Parathyroid adenoma (tissue), 2 donors: Measurements from ENCODE around the gene MAML1.

ENCODE experiments used
- H2AFZ ChIP-seq: fragments of 300-600 bp; sonication (generic); one replicate; pipeline ENCODE4 v1.7.0; 2017; ENCODE audit warnings: antibody characterized with exemption, mild to moderate bottlenecking
- H3K27ac ChIP-seq: fragments of 300-600 bp; sonication (generic); one replicate; pipeline ENCODE4 v1.7.0; 2017
- H3K27me3 ChIP-seq: fragments of 300-600 bp; sonication (generic); one replicate; pipeline ENCODE4 v1.7.0; 2017; ENCODE audit warnings: low read length; ENCODE audit not compliant: control insufficient read depth, insufficient read depth
- H3K36me3 ChIP-seq: fragments of 300-600 bp; sonication (generic); one replicate; pipeline ENCODE4 v1.7.0; 2017; ENCODE audit warnings: low read length; ENCODE audit not compliant: control insufficient read depth, insufficient read depth
- H3K4me1 ChIP-seq: fragments of 300-600 bp; sonication (generic); one replicate; pipeline ENCODE4 v1.7.0; 2017; ENCODE audit warnings: control low read depth
- H3K4me2 ChIP-seq: fragments of 300-600 bp; sonication (generic); one replicate; pipeline ENCODE4 v1.7.0; 2017; ENCODE audit warnings: low read length
- H3K4me3 ChIP-seq: fragments of 300-600 bp; sonication (generic); one replicate; pipeline ENCODE4 v1.7.0; 2017; ENCODE audit warnings: low read depth, low read length
- H3K79me2 ChIP-seq: fragments of 300-600 bp; sonication (generic); one replicate; pipeline ENCODE4 v1.7.0; 2017; ENCODE audit warnings: control low read depth
- H3K9ac ChIP-seq: fragments of 300-600 bp; sonication (generic); one replicate; pipeline ENCODE4 v1.7.0; 2017; ENCODE audit warnings: mild to moderate bottlenecking
- H3K9me3 ChIP-seq: fragments of 300-600 bp; sonication (generic); one replicate; pipeline ENCODE4 v1.7.0; 2017; ENCODE audit warnings: low read length; ENCODE audit not compliant: control insufficient read depth
- TF ChIP-seq, protein P1 (sequence below): fragments of 300-600 bp; sonication (generic); IDR thresholded peaks from one replicate; pipeline ENCODE4 v1.7.0; 2017; ENCODE audit warnings: antibody characterized with exemption, mild to moderate bottlenecking
- donor health status: primary hyperparathyroidism.

The MAML1 gene

DNA sequence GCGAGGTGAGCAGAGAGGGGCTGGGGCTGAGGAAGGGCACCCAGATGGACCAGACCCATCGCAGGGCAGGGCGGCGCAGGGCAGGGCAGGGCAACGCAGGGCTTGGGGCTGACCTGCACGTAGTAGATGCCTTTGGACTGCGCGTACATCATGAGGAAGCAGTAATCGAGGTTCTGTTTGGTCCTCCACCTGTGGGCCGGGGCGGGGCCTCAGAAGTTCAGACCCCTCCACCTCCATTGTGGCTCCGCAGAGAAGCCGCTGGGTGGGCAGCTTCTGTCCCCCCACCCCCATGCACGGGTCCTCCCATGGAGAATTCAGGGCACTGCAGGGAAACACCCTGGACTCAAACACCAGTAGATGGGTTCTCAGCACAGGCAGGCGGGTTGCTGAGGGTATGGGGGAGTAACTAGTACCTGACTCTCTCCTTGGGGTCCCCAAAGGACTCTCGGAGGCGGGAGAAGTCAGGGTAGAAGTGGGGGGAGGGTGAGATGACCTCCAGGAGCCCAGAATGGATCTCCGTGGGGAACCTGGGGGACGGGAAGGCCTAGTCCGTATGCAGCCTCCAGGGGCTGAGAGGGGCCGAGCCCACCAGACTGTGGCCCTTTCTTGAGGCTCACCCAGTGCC is 67.6 kb downstream of the MAML1 start:
- H3K27me3 ChIP-seq = no peaks in the 10 kb centered on the region
- H3K4me1 ChIP-seq = peaks cover 10% of the 10 kb centered on the region
- TF ChIP-seq, protein P1, sequence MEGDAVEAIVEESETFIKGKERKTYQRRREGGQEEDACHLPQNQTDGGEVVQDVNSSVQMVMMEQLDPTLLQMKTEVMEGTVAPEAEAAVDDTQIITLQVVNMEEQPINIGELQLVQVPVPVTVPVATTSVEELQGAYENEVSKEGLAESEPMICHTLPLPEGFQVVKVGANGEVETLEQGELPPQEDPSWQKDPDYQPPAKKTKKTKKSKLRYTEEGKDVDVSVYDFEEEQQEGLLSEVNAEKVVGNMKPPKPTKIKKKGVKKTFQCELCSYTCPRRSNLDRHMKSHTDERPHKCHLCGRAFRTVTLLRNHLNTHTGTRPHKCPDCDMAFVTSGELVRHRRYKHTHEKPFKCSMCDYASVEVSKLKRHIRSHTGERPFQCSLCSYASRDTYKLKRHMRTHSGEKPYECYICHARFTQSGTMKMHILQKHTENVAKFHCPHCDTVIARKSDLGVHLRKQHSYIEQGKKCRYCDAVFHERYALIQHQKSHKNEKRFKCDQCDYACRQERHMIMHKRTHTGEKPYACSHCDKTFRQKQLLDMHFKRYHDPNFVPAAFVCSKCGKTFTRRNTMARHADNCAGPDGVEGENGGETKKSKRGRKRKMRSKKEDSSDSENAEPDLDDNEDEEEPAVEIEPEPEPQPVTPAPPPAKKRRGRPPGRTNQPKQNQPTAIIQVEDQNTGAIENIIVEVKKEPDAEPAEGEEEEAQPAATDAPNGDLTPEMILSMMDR = no peak

DNA sequence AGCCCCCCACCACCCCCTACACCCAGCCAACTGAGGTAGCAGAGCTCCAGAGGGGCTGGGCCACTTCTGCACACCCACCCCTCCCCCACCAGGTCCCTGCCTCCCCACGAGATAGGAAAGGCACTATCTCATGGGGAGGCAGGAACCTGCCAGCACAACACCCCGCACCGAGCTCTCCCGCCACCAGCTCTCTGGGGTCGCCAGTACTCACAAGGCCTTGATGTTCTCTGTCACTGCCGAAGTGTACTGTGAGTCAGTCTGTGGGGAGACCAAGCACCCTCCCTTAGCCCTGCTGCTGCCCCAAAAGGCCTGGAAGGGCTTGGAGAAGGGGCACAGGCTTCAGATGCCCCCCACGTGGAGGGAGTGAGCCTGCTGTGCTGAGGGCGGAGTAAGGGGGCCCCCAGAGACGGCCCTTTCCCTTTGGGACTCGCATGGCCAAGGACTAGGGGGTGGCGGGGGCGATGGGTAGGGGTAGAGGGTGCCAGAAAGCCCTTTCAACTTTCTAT is 68.1 kb downstream of the MAML1 start:
- H3K27ac ChIP-seq = no peak overlapping the region
- no peak overlapping the region for H2AFZ ChIP-seq
- no peak overlapping the region for H3K9ac ChIP-seq
- no peak overlapping the region for H3K4me2 ChIP-seq
- peaks cover 27% of the 10 kb centered on the region for H3K79me2 ChIP-seq
- H3K27me3 ChIP-seq = no peaks in the 10 kb centered on the region
- H3K4me3 ChIP-seq = no peak overlapping the region
- H3K9me3 ChIP-seq = no peaks in the 10 kb centered on the region
- H3K36me3 ChIP-seq = no peaks in the 10 kb centered on the region
- TF ChIP-seq, protein P1 = no peak
- H3K4me1 ChIP-seq = peaks cover 11% of the 10 kb centered on the region

More for the DNA sequence above, 67.6 kb downstream of the MAML1 start:
- Histone ChIP-seq H2AFZ (no peak overlapping the region), H3K4me3 (no peak overlapping the region), H3K9me3 (no peaks in the 10 kb centered on the region), H3K9ac (no peak overlapping the region), H3K27ac (no peak overlapping the region), H3K36me3 (no peaks in the 10 kb centered on the region), H3K4me2 (no peak overlapping the region), H3K79me2 (peaks cover 22% of the 10 kb centered on the region)

DNA sequence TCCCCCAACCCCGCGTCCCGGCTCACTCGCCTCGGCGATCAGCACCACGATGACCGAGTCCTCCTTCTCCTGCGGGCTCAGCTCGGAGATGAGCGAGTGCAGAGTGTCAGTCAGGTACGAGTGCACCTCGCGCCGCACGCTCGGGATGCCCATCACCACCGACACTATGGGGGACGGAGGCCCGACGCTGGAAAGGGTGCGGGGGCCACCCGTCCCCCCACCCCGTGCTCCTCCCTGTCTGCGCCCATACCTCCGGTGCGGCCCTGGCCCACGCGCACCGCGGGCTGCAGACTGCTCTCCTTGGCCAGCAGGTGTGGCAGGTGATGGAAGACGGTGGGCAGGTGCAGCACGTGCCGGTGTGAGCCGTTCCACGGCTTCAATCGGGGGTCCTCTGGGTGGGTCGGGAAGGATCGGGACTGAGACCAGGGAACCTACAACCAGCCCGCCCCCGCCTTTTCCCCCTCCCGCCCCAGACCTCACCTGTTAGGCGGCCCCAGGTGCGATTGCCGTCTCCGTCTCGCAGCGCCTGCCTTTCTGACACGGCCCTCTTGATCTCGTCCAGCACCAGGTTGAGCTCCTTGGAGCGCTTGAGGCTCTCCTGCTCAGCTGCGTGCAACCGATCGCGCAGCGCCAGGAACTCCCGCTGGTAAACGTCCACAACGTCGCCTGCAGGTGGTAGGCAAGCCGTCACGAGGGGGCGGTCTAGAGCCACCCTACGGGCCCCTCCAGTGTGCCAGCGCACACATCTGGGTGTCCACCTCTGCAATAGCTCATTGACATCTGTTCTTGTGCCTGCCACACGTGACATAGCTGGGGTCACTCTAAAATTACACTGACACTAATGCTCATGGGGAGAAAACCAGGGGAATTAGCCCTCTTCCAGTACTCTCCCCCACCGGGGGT is 68.9 kb downstream of the MAML1 start:
- no peaks in the 10 kb centered on the region for H3K27me3 ChIP-seq
- TF ChIP-seq, protein P1 = peak; percentile 87
- peaks cover 11% of the 10 kb centered on the region for H3K4me1 ChIP-seq
- no peak overlapping the region for H3K4me3 ChIP-seq
- no peaks in the 10 kb centered on the region for H3K9me3 ChIP-seq
- peaks cover 27% of the 10 kb centered on the region for H3K79me2 ChIP-seq
- no peak overlapping the region for H2AFZ ChIP-seq
- H3K9ac ChIP-seq = no peak overlapping the region
- H3K36me3 ChIP-seq = no peaks in the 10 kb centered on the region
- H3K27ac ChIP-seq = no peak overlapping the region
- H3K4me2 ChIP-seq = no peak overlapping the region

DNA sequence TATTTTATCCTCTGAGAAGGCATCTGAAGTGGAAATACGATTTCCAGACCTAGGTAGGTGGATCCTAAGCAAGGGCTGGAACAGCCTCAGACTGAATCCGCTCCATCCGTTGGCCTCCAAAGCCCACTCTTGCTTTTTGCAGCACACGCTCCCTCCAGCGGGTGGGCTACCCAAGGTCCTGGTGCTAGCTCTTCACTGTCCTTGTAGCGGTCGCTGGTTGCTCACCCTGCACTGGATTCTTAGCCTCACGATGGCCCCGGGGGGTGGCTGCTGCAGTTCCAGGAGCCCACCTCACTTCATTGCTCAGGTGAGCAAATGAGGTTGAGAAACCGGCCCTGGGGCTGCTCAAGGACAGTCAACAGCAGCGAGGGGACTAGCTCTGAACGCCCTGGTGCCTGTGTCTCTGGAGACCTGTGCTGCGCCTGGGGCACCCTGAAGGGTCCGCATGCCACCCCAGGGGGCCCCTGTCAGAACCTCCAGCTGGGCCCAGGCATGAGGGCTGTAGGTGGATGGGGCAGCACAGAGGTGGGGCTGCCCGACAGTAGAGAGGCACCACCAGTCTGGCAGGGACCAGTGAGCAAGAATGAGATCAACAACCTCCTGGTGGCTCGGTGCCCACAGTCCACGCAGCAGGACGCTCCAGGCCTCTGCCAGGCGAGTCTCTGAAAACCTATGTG is 69.7 kb downstream of the MAML1 start:
- no peaks in the 10 kb centered on the region for H3K27me3 ChIP-seq
- peaks cover 11% of the 10 kb centered on the region for H3K4me1 ChIP-seq
- H3K36me3 ChIP-seq = no peaks in the 10 kb centered on the region
- no peaks in the 10 kb centered on the region for H3K9me3 ChIP-seq
- H3K4me3 ChIP-seq = no peak overlapping the region
- H3K79me2 ChIP-seq = peaks cover 27% of the 10 kb centered on the region
- H3K9ac ChIP-seq = no peak overlapping the region
- no peak overlapping the region for H3K4me2 ChIP-seq
- TF ChIP-seq, protein P1 = no peak
- H2AFZ ChIP-seq = no peak overlapping the region
- H3K27ac ChIP-seq = no peak overlapping the region
